GM10266 (cell line): ENCODE results near the gene CDC25A.

ENCODE experiments used
- DNase-seq: peaks from one replicate; pipeline ENCODE4 v3.0.0; 2012; ENCODE audit errors: extremely low spot score
- CTCF ChIP-seq: IDR thresholded peaks from 2 replicates; pipeline ENCODE4 v1.5.1; 2012; ENCODE audit warnings: mild to moderate bottlenecking, low read depth; ENCODE audit not compliant: control insufficient read depth, insufficient read depth; ENCODE audit errors: missing control alignments

Gene CDC25A

GRCh38 chr3:48141604-48142137 is 46.5 kb downstream of the CDC25A start:
- DNase-seq, result no peak
- no peak for TF ChIP-seq CTCF

- TF ChIP-seq CTCF, result no peak
- DNase-seq, result no peak
Observed at GRCh38 chr3:48140936-48141603, 47.1 kb downstream of the CDC25A start.

GRCh38 chr3:48140336-48140757 is 47.9 kb downstream of the CDC25A start:
- no peak for TF ChIP-seq CTCF
- no peak for DNase-seq

GRCh38 chr3:48137425-48137999 is 50.7 kb downstream of the CDC25A start:
- TF ChIP-seq CTCF, result no peak
- DNase-seq, result no peak

GRCh38 chr3:48135552-48136495 is 52.4 kb downstream of the CDC25A start:
- no peak for DNase-seq
- TF ChIP-seq CTCF, result no peak

- no peak for TF ChIP-seq CTCF
- DNase-seq, result no peak
Observed at GRCh38 chr3:48130321-48130904, 57.8 kb downstream of the CDC25A start.
